ENCODE results near the gene TMEM248.
"Not testable (repeated sequence)": the region's sequence is repeated elsewhere in the genome, so short reads cannot be mapped to it uniquely, and the experiment has no call there.

The TMEM248 gene

GRCh38 chr7:67000601-67001258 is 79.7 kb downstream of the TMEM248 start:
- TF ChIP-seq BCL6B (tag by site-specific recombination; IDR thresholded peaks at IDR 0.05) (peak; percentile 88), ZNF654 (tag by site-specific recombination; IDR thresholded peaks at IDR 0.05; ENCODE audit: low read depth) (0 out of 2 replicates have a peak, but pooled peaks have one; percentile 25)
- H3K4me3 ChIP-seq (ENCODE audit: low read depth, low read length); H3K4me1 ChIP-seq (ENCODE audit: control insufficient read depth, insufficient read depth, low read length); H3K9me3 ChIP-seq (ENCODE audit: control insufficient read depth, insufficient read depth, low read depth, low read length); POLR2A ChIA-PET; H3K36me3 ChIP-seq (ENCODE audit: control insufficient read depth in 2 of 2, insufficient read depth in 1 of 2, low read length in 2 of 2); H3K27ac ChIP-seq (ENCODE audit: extremely low read depth, low read depth, low read length): not testable (repeated sequence)
- CTCF ChIA-PET, result interaction anchor here (0.8 kb wide), 1 partner anchor 446 kb away, joined by 3 read pairs; no protein-coding TSS in a partner anchor

GRCh38 chr7:67004145-67004544 is 83.1 kb downstream of the TMEM248 start:
- H3K36me3 ChIP-seq (ENCODE audit: control insufficient read depth in 2 of 2, insufficient read depth in 1 of 2, low read length in 2 of 2), result peaks cover 0 to 19% of the 10 kb centered on the region in 2 experiments; a peak in 2 of 3 replicates
- H3K4me3 ChIP-seq (ENCODE audit: low read depth, low read length); CTCF ChIA-PET; H3K4me1 ChIP-seq (ENCODE audit: control insufficient read depth, insufficient read depth, low read length); POLR2A ChIA-PET; H3K27ac ChIP-seq (ENCODE audit: extremely low read depth, low read depth, low read length); H3K9me3 ChIP-seq (ENCODE audit: control insufficient read depth, insufficient read depth, low read depth, low read length): not testable (repeated sequence)

DNA sequence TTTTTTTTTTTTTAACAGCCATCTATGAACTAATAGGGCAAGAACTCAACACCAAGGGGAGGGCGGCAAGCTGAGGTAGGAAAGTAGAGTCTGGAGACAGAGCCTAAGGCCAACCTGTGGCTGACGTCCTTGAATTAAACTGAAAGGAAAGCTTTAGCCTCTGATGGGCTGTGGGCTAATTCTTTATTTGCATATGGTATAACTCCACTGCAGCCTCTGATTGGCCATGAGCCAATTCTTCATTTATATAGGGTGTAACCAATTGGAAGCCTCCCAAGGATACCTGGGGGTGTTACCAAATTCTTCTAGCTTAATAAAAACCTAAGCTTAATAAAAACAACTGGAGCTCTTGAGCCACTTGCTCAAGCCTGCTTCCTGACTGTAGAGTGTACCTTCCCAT is 85.9 kb downstream of the TMEM248 start:
- ChIA-PET CTCF (interaction anchor here (0.6 kb wide), 3 partner anchors 219 to 1112 kb away, joined by 3 to 4 read pairs (median 4); no protein-coding TSS in a partner anchor), POLR2A (no interaction called here)
- Histone ChIP-seq H3K4me3 (ENCODE audit: low read depth, low read length) (no peak overlapping the region), H3K36me3 (ENCODE audit: control insufficient read depth in 2 of 2, insufficient read depth in 1 of 2, low read length in 2 of 2) (peaks cover 9 to 25% of the 10 kb centered on the region in 2 experiments; a peak in 2 of 3 replicates), H3K27ac (ENCODE audit: extremely low read depth, low read depth, low read length) (no peak overlapping the region), H3K9me3 (ENCODE audit: control insufficient read depth, insufficient read depth, low read depth, low read length) (no peaks in the 10 kb centered on the region), H3K4me1 (ENCODE audit: control insufficient read depth, insufficient read depth, low read length) (no peaks in the 10 kb centered on the region)
- no peak for TF ChIP-seq ZNF18 (tag by site-specific recombination; IDR thresholded peaks at IDR 0.05)
- TF ChIP-seq ZNF24 (tag by site-specific recombination; IDR thresholded peaks at IDR 0.05), result no peak
- TF ChIP-seq ZFP69B (tag by site-specific recombination; IDR thresholded peaks at IDR 0.05), result no peak
- TF ChIP-seq ZNF302 (tag by site-specific recombination; IDR thresholded peaks at IDR 0.05; ENCODE audit: low read depth), result no peak
- TF ChIP-seq ZNF121 (tag by site-specific recombination; IDR thresholded peaks at IDR 0.05), result no peak
- no peak for TF ChIP-seq ZNF623 (tag by site-specific recombination; IDR thresholded peaks at IDR 0.05)
- no peak for TF ChIP-seq ZNF747 (tag by site-specific recombination; IDR thresholded peaks at IDR 0.05)
- TF ChIP-seq ZNF146 (tag by site-specific recombination; IDR thresholded peaks at IDR 0.05), result no peak
- no peak for TF ChIP-seq ZSCAN18 (tag by site-specific recombination; IDR thresholded peaks at IDR 0.05)
- TF ChIP-seq ZNF112 (tag by site-specific recombination; IDR thresholded peaks at IDR 0.05), result no peak
- no peak for TF ChIP-seq KLF8 (tag by site-specific recombination; IDR thresholded peaks at IDR 0.05)
- TF ChIP-seq ZNF670 (tag by site-specific recombination; IDR thresholded peaks at IDR 0.05; ENCODE audit: low read depth), result no peak
- TF ChIP-seq ZNF768 (tag by site-specific recombination; IDR thresholded peaks at IDR 0.05), result no peak
- TF ChIP-seq BCL6B (tag by site-specific recombination; IDR thresholded peaks at IDR 0.05), result no peak
- no peak for TF ChIP-seq ZNF785 (tag by site-specific recombination; IDR thresholded peaks at IDR 0.05)
- TF ChIP-seq ZNF19 (tag by site-specific recombination; IDR thresholded peaks at IDR 0.05; ENCODE audit: low read depth), result no peak
- TF ChIP-seq ZNF169 (tag by site-specific recombination; IDR thresholded peaks at IDR 0.05), result no peak
- TF ChIP-seq, protein P1, sequence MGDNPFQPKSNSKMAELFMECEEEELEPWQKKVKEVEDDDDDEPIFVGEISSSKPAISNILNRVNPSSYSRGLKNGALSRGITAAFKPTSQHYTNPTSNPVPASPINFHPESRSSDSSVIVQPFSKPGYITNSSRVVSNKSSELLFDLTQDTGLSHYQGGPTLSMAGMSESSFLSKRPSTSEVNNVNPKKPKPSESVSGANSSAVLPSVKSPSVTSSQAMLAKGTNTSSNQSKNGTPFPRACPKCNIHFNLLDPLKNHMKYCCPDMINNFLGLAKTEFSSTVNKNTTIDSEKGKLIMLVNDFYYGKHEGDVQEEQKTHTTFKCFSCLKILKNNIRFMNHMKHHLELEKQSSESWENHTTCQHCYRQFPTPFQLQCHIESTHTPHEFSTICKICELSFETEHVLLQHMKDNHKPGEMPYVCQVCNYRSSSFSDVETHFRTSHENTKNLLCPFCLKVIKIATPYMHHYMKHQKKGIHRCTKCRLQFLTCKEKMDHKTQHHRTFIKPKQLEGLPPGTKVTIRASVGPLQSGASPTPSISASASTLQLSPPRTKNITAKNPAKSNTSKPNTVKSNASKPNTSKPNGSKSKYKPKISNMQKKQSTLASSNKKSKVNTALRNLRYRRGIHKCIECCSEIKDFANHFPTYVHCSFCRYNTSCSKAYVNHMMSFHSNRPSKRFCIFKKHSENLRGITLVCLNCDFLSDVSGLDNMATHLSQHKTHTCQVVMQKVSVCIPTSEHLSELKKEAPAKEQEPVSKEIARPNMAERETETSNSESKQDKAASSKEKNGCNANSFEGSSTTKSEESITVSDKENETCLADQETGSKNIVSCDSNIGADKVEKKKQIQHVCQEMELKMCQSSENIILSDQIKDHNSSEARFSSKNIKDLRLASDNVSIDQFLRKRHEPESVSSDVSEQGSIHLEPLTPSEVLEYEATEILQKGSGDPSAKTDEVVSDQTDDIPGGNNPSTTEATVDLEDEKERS (tag by site-specific recombination; IDR thresholded peaks at IDR 0.05), result no peak
